HL-60 (cell line): Measurements from ENCODE around the gene ANKRD34A.

Source experiments
- CTCF ChIP-seq: IDR thresholded peaks from one replicate; pipeline ENCODE4 v1.5.1; 2011; ENCODE audit warnings: low read length, control low read depth, inconsistent platforms; ENCODE audit not compliant: insufficient read depth
- POLR2AphosphoS5 ChIP-seq: IDR thresholded peaks from 2 replicates; pipeline ENCODE4 v1.6.1; 2012; ENCODE audit warnings: low read depth
- SPI1 ChIP-seq: IDR thresholded peaks from 2 replicates; pipeline ENCODE4 v1.6.1; 2012; ENCODE audit warnings: low read depth, mild to moderate bottlenecking, borderline replicate concordance
- TF ChIP-seq, protein P1 (sequence below): IDR thresholded peaks from 2 replicates; pipeline ENCODE4 v1.6.1; 2012; ENCODE audit warnings: low read depth; ENCODE audit not compliant: insufficient replicate concordance

DNA sequence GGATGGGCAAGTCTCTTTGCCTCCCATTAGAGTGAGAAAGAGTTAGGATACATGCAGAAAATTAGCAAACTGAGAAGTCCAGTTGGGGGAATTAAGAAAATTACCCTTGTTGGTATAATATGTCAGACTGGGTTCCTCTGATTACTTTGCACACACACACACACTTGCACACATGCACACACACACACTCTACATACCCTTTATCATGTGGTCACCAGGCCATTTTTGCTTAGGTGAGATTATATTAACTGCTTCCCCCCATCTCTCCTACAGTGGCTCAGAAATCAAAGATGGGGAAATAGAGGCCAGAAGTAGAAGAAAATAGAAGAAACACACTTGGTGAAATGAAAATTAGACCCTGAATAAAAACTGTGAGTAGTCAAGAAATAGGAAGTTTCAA is 5.6 kb downstream of the ANKRD34A start:
- no peak for TF ChIP-seq CTCF
- no peak for TF ChIP-seq POLR2AphosphoS5
- TF ChIP-seq SPI1, result no peak
- TF ChIP-seq, protein P1, sequence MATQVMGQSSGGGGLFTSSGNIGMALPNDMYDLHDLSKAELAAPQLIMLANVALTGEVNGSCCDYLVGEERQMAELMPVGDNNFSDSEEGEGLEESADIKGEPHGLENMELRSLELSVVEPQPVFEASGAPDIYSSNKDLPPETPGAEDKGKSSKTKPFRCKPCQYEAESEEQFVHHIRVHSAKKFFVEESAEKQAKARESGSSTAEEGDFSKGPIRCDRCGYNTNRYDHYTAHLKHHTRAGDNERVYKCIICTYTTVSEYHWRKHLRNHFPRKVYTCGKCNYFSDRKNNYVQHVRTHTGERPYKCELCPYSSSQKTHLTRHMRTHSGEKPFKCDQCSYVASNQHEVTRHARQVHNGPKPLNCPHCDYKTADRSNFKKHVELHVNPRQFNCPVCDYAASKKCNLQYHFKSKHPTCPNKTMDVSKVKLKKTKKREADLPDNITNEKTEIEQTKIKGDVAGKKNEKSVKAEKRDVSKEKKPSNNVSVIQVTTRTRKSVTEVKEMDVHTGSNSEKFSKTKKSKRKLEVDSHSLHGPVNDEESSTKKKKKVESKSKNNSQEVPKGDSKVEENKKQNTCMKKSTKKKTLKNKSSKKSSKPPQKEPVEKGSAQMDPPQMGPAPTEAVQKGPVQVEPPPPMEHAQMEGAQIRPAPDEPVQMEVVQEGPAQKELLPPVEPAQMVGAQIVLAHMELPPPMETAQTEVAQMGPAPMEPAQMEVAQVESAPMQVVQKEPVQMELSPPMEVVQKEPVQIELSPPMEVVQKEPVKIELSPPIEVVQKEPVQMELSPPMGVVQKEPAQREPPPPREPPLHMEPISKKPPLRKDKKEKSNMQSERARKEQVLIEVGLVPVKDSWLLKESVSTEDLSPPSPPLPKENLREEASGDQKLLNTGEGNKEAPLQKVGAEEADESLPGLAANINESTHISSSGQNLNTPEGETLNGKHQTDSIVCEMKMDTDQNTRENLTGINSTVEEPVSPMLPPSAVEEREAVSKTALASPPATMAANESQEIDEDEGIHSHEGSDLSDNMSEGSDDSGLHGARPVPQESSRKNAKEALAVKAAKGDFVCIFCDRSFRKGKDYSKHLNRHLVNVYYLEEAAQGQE, result no peak
